RCC 7860 (cell line): ENCODE results near the gene MAPKAPK3.

ENCODE experiments used
- DNase-seq: peaks from one replicate; pipeline ENCODE4 v3.0.0-alpha.2; 2015; ENCODE audit warnings: low spot score
- FAIRE-seq: peaks from 2 replicates; lab custom pipeline; 2012; peaks lifted over from hg19 to GRCh38; lab: Jason Lieb, UNC

The MAPKAPK3 gene

DNA sequence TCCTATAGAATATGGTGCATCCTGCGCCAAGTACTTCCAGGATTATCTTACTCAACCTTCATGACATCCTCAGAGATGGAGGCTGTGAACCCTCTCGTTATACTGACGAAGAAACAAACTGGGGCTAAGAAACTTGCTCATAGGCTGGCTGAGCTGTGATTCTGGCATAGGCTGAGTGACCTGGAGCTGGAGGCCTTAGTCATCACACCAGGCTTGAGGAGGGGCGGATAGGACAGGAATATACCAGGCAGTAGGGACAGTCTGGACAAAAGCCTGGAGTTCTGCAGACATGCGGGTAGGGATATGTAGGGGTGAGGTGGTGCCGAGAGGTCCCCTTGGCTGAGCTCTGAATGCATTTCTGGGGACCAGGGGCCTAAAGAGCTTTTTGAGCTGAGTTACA lies 29.6 kb upstream of the MAPKAPK3 start:
- no peak for FAIRE-seq
- DNase-seq: no peak

- no peak for FAIRE-seq
- DNase-seq: no peak
Measured at GRCh38 chr3:50587806-50588758, 28.9 kb upstream of the MAPKAPK3 start.

DNA sequence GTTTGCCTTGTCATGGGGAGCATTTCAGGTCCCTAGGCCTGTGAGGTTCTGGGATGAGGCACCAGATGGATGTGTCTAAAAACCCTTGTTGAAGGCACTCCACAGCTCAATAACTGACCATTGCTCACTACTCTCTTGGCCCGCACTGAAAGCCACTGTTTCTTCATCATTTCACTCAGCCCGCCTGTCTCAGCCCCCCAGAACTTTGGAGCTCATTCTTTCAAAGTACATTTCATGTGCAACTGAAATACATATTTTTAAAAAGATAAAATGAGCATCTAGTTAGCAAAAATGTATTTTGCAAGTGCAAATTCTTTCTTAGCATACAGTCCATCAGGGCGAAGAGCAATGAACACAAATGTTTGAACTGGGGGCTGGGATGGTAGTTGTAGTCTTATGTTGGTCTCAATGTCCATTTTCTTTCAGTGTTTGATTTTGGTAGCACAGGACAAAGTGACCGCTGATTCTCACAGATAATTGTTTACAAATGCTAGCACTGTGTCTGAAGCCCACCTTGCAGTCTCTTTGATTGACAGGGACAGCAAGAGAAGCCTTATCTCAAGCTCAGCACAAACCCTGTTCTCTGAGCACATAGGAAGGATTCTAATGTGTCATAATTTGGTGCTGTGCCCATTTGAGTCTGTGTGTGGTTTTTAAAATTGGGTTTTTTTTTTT lies 28.1 kb upstream of the MAPKAPK3 start:
- no peak for FAIRE-seq
- no peak for DNase-seq

DNA sequence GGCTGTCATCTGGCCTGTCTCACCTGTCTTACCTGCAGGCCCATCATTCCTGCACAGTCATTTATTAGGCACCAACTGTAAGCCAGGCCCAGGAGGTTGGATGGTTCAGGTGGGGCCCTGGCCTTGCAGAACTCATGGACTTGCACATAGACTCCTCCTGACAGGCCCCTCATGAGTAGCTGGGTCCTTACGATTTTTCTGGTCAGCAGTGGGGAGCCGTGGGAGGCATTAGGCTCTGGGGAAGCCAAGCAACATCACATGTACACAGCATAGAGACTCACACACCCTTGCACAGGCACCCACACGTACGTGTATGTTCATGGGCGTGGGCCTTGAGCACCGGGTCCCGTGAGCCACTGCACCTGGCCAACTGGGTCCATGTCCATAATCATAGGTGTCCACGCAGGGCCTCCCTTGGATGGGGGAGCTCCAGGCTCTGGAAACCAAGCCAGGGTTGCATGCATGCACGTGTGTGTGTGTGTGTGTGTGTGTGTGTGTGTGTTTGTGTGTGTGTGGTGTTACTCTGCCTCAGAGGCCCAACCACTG lies 25.7 kb upstream of the MAPKAPK3 start:
- DNase-seq: no peak
- FAIRE-seq: no peak

GRCh38 chr3:50592568-50592967 lies 24.4 kb upstream of the MAPKAPK3 start:
- FAIRE-seq (no peak), DNase-seq (no peak)

- DNase-seq (no peak), FAIRE-seq (no peak)
Measured at GRCh38 chr3:50594253-50594785, 22.6 kb upstream of the MAPKAPK3 start.

GRCh38 chr3:50599115-50599715 lies 17.7 kb upstream of the MAPKAPK3 start:
- no peak for FAIRE-seq
- no peak for DNase-seq

- no peak for FAIRE-seq
- DNase-seq: no peak
Measured at GRCh38 chr3:50599716-50600118, 17.2 kb upstream of the MAPKAPK3 start.

GRCh38 chr3:50600141-50600753 lies 16.7 kb upstream of the MAPKAPK3 start:
- DNase-seq: no peak
- no peak for FAIRE-seq

DNA sequence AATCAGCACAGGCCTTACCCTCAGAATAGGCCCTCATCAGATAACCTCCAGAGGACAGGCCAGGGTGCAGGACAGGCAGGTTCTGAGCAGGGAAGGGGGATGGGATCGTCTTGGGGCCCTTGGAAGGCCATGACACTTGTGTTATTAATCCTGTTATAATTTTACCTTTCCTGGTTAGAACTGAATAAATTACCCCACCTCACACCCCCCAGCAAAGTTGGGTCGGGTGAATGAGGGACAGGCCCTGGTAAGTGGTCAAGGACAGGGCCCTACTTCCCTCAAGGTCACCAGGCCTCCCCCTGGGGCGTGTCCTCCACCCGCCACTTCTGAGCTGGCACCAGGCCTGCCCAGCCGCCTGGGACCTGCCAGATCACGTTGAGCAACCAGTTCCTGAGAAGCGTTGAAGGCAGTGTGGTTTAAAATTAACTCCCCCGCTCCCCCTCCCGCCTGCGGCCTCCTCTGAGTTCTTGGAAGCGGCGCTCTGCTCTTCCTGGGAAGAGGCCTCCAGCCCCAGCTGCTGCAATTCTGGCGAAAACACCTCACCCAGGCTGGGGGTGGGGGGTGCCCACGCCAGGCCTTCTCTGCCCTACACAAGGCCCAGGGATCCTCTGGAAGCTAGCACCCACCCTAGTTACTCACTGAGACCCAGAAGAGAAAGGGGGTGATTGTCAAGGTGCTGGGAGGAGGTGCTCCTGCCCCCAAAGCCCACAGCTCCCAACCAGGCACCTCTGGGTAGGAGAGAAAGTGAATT lies 15.9 kb upstream of the MAPKAPK3 start:
- FAIRE-seq: peak; percentile 90

DNA sequence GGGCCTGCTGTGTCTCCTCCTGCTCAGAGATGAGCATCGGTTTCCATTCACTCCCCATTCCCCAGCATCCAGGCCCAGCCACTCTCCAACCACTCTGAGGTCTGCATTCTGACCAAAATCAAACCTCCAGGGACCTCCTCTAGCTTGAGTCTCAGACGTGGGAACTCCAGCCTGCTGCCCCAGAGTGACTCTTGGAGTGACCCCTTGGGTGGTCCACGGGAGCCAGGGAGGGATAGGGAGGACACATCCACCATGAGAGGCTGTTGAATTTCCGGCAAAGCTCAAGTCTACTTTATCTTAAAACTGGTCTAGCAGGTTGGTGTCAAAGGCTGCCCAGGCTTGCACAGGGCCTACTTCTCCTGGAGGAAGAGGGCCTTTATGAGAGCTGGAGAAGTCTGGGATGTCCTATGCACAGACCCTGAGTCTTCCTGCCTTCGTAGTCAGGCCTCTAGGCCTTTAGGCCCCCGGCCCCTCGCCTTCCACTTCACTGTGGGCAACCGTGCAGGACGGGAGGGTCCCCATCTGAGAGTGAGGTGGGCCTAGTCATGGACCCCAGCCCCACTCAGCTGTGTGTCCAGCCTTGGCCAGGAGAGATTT lies 14.3 kb upstream of the MAPKAPK3 start:
- no peak for DNase-seq
- no peak for FAIRE-seq

More for the DNA sequence above, 15.9 kb upstream of the MAPKAPK3 start:
- peak; percentile 90 for DNase-seq

DNA sequence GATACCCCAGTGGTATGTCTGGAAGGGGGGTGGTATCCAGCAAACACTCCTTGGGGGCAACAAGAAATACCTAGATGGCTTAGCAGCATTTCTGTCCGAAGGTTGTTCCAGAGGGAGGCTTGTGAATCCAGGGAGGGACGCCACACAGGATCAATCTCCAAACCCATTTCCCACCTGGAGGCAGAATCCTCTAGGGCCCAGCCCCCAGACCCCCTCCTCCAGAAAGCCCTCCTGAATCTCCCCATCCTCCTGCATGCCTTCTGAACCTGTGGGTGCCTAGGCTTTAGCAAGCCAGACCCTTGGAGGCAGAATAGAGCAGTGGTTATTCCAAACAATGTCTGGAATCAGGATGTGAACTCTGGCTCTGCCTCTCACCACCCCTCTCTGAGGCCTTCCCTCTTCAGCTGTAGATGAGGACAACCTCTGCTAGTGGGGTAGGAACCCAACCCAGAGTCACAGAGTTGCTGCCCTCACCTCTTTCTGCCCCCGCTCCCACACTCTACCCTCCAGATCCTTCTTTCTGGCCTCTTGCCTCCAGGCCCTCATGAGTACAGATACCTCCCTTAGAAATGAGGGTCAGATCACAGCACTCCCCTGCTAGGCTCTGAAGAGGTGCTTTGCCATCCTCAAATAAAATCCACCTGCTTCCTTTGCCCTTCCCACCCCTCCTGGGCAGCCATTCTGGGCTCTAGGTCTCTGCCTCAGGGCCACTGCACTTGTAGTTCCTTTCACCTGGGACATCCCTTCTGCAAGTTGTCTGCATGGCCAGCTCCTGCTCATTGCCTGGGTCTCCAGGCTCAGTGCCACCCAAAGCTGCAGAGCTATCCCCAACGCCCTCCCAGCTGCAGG lies 13.5 kb upstream of the MAPKAPK3 start:
- DNase-seq: no peak
- FAIRE-seq: no peak

DNA sequence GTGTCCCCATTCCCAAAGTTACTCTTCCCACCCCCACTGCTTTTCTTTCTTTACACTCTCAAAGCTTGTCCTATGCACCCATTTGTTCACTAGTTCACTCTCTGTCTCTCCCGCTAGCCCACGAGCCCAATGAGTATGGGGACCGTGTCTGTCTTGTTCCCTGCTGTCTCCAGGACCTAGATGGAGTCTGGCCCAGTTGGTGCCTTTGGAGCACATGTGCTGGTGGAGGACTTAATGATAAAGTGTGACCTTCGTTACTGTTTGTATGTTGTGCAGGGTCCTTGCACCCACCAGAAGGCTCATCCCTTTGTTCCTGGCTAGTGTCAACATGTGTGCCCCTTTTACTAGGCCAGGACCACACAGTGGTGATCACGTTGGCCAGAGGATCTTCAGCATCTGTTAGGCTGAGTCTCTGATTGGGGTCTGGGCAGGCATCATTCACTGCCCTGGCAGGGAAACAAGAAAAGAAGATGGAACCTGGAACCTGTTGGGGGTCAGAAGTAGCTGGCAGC lies 12.8 kb upstream of the MAPKAPK3 start:
- FAIRE-seq: no peak
- no peak for DNase-seq

GRCh38 chr3:50604628-50605588 lies 12.0 kb upstream of the MAPKAPK3 start:
- DNase-seq (no peak), FAIRE-seq (no peak)

- DNase-seq (no peak), FAIRE-seq (no peak)
Measured at GRCh38 chr3:50605901-50606326, 11.0 kb upstream of the MAPKAPK3 start.

DNA sequence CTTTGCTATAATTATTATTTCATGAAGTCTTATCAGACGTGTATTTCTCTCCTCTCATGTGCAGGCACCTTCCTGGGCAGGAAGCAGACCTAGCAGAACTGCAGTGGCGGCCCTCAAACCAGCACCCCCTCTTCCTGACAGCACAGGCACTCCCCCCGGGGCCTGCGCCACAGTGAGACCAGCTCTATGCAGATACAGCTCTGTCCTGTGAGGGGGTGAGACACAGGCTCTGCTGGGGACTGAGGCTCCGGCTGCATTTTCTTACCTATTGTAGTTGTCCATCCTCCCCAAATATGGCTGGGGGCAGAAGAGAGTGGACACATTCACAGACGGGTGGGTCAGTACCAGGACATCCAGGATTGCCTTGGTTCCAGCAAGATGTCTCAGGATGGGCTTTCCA lies 10.4 kb upstream of the MAPKAPK3 start:
- DNase-seq (no peak), FAIRE-seq (no peak)
